Gastroesophageal sphincter (tissue), 4 donors: ENCODE data around the gene CPSF6. TPM values are rescaled to one million over a fixed set of nuclear protein-coding genes. Genes with fewer than 3 reads are reported as not detected.

Experiments used
- ATAC-seq: fragments of 150-250 bp; one replicate; pipeline ENCODE4 v1.9.1; 2016; ENCODE audit warnings: mild to moderate bottlenecking, moderate library complexity
- H3K27ac ChIP-seq, 4 donors: fragments of 200-600 bp; sonication (generic) in 3 of 4; 1 replicate in 3 of 4; 2 replicates in 1 of 4; pipeline ENCODE4 v1.5.1; 2016 to 2019
- H3K27me3 ChIP-seq: fragments of 200-600 bp; sonication (generic); one replicate; pipeline ENCODE4 v1.5.1; 2019
- H3K36me3 ChIP-seq, 2 donors: fragments of 200-600 bp; sonication (generic); one replicate each; pipeline ENCODE4 v1.5.1; 2019; ENCODE audit warnings: control low read depth in 1 of 2
- H3K4me1 ChIP-seq, 3 donors: fragments of 200-600 bp; sonication (generic); 1 replicate in 2 of 3; 2 replicates in 1 of 3; pipeline ENCODE4 v1.5.1; 2016 to 2019; ENCODE audit warnings: control low read depth in 2 of 3
- H3K4me3 ChIP-seq, 2 donors: fragments of 200-600 bp; sonication (generic); one replicate each; pipeline ENCODE4 v1.5.1; 2019; ENCODE audit warnings: mild to moderate bottlenecking in 1 of 2, moderate library complexity in 1 of 2
- H3K9me3 ChIP-seq, 3 donors: fragments of 200-600 bp; sonication (generic); one replicate each; pipeline ENCODE4 v1.5.1; 2017 to 2019; ENCODE audit warnings: control low read depth in 2 of 3
- EP300 ChIP-seq: sonication (generic); formaldehyde crosslinking; IDR thresholded peaks from one replicate; pipeline ENCODE4 v1.6.1; 2017; ENCODE audit warnings: antibody characterized with exemption, mild to moderate bottlenecking
- POLR2A ChIP-seq, 2 donors: fragments of 450-650 bp; IDR thresholded peaks; one replicate each; pipeline ENCODE4 v1.6.1; 2017; ENCODE audit warnings: antibody characterized with exemption in 2 of 2, mild to moderate bottlenecking in 2 of 2, moderate library complexity in 1 of 2
- POLR2AphosphoS5 ChIP-seq: sonication (generic); formaldehyde crosslinking; IDR thresholded peaks from one replicate; pipeline ENCODE4 v1.6.1; 2017; ENCODE audit warnings: antibody characterized with exemption
- WGBS, 2 donors: methylation state at CpG; one replicate each; pipeline ENCODE4 v1.1.5; 2018; ENCODE audit warnings: low coverage in 1 of 2; 5-methylcytosine and 5-hydroxymethylcytosine counted together
- total RNA-seq, 4 donors: library from RNA; depleted of rRNA; stranded (reverse); fragments of >200 nt; gene quantifications; one replicate each; pipeline ENCODE4 v1.1.0, GENCODE V29; 2016
- TF ChIP-seq, protein P1 (sequence below), 4 experiments: fragments of 200-600 bp in 2 of 4; fragments of 450-650 bp in 2 of 4; sonication (generic) in 1 of 4; IDR thresholded peaks; one replicate each; pipeline ENCODE4 v1.5.1; 2017 to 2019; ENCODE audit warnings: antibody characterized with exemption in 4 of 4, mild to moderate bottlenecking in 2 of 4, moderate library complexity in 2 of 4

Gene CPSF6
- total RNA-seq, 4 donors from 2014 or later, result 25.8 to 41.1 (median 29.9) TPM

DNA sequence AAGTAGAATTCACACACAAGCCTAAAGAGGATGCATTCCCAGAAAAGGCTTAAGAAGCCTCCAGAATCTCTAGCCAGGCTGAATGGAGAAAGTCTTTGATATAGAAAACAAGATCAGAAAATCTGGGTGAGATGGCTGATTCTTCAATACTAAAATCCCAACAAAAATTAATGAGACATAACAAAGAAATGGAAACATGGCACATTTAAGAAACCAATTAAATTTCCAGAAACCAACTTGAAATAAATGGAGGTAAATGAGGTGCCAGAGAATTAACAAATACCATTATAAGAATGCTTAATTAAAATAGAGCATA, 51.9 kb downstream of the CPSF6 start:
- H3K36me3 ChIP-seq, result no peaks in the 10 kb centered on the region
- H3K27me3 ChIP-seq, result peaks cover 54% of the 10 kb centered on the region
- H3K9me3 ChIP-seq, result no peaks in the 10 kb centered on the region
- H3K27ac ChIP-seq, result no peak overlapping the region
- peaks cover 0 to 5% (median 0%) of the 10 kb centered on the region in 3 donors for H3K4me1 ChIP-seq
- no peak for ATAC-seq
- TF ChIP-seq, protein P1, sequence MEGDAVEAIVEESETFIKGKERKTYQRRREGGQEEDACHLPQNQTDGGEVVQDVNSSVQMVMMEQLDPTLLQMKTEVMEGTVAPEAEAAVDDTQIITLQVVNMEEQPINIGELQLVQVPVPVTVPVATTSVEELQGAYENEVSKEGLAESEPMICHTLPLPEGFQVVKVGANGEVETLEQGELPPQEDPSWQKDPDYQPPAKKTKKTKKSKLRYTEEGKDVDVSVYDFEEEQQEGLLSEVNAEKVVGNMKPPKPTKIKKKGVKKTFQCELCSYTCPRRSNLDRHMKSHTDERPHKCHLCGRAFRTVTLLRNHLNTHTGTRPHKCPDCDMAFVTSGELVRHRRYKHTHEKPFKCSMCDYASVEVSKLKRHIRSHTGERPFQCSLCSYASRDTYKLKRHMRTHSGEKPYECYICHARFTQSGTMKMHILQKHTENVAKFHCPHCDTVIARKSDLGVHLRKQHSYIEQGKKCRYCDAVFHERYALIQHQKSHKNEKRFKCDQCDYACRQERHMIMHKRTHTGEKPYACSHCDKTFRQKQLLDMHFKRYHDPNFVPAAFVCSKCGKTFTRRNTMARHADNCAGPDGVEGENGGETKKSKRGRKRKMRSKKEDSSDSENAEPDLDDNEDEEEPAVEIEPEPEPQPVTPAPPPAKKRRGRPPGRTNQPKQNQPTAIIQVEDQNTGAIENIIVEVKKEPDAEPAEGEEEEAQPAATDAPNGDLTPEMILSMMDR (IDR thresholded peaks at IDR 0.05), result no peak
- TF ChIP-seq POLR2AphosphoS5 (no peak), EP300 (no peak), POLR2A (IDR thresholded peaks at IDR 0.05) (no peak)
- no peak overlapping the region for H3K4me3 ChIP-seq

DNA sequence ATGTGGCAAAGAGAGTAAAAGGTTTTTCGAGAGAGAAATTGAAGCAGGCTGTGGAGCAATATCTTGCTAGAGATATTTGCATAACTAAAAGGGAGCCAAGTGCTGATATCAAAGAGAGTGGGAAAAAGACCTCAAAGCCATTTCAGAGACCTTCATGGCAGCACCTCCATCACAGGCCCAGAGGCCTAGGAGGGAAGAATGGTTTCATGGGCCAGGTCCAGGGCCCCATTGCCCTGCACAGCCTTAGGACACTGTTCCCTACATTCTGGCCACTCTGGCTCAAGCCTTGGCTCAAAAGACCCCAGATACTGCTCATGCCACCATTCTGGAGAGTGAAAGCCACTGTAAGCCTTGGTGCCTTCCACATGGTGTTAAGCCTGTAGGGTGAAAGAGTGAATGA, 58.8 kb downstream of the CPSF6 start:
- TF ChIP-seq POLR2A (IDR thresholded peaks at IDR 0.05) (no peak), POLR2AphosphoS5 (no peak), EP300 (no peak)
- TF ChIP-seq, protein P1 (IDR thresholded peaks at IDR 0.05), result no peak
- H3K4me3 ChIP-seq, result no peak overlapping the region
- H3K36me3 ChIP-seq, result no peaks in the 10 kb centered on the region
- ATAC-seq, result no peak
- H3K9me3 ChIP-seq, result no peaks in the 10 kb centered on the region
- WGBS, 2 donors, result 88 to 100% methylated on average over 1 of the region's 1 CpG
- H3K27ac ChIP-seq, result no peak overlapping the region
- no peaks in the 10 kb centered on the region for H3K4me1 ChIP-seq
- peaks cover 9% of the 10 kb centered on the region for H3K27me3 ChIP-seq

DNA sequence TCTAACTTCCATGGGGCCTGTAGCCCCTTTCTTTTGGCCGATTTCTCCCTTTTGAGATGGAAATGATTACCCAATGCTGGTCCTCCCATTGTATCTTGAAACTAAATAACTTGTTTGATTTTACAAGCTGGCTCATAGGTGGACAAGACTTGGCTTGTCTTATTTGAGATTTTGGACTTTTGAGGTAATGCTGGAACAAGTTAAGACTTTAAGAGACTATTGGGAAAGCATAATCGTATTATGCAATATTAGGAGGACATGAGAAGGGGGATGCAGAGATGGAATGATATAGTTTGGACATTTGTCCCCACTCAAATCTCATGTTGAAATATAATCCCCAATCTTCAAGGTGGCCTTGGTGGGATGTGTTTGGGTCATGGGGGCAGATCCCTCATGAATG, 59.6 kb downstream of the CPSF6 start:
- WGBS, 2 donors, result 83 to 90% methylated on average over 2 of the region's 2 CpGs
- Histone ChIP-seq H3K27ac (no peak overlapping the region), H3K27me3 (peaks cover 5% of the 10 kb centered on the region), H3K36me3 (no peaks in the 10 kb centered on the region), H3K9me3 (peaks cover 0 to 2% (median 0%) of the 10 kb centered on the region in 3 donors), H3K4me1 (no peaks in the 10 kb centered on the region), H3K4me3 (no peak overlapping the region)
- TF ChIP-seq, protein P1 (IDR thresholded peaks at IDR 0.05), result no peak
- no peak for TF ChIP-seq POLR2A (IDR thresholded peaks at IDR 0.05)
- TF ChIP-seq EP300, result no peak
- TF ChIP-seq POLR2AphosphoS5, result no peak
- no peak for ATAC-seq

DNA sequence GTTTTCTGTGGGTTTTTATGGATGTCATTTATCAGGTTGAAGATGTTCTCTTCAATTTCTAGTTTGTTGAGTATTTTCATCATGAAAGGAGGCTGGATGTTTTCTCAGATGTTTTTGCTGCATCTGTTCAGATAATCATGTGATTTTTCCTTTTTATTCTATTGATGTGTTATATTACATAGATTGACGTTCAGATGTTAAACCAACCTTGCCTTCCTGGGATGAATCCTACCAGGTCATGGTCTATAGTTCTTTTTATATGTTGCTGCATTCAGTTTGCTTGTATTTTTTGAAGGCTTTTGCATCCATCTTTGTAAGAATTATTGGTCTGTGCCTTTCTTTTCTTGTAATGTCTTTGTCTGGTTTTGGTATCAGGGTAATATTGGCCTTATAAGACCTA, 64.9 kb downstream of the CPSF6 start:
- no peak for ATAC-seq
- WGBS, 2 donors, result 100% methylated on average over 1 of the region's 1 CpG
- Histone ChIP-seq H3K27me3 (no peaks in the 10 kb centered on the region), H3K27ac (no peak overlapping the region), H3K36me3 (no peaks in the 10 kb centered on the region), H3K4me3 (no peak overlapping the region), H3K9me3 (peaks cover 0 to 10% (median 0%) of the 10 kb centered on the region in 3 donors), H3K4me1 (no peaks in the 10 kb centered on the region)
- TF ChIP-seq POLR2AphosphoS5 (no peak), POLR2A (IDR thresholded peaks at IDR 0.05) (no peak), EP300 (no peak)
- TF ChIP-seq, protein P1 (IDR thresholded peaks at IDR 0.05), result no peak

DNA sequence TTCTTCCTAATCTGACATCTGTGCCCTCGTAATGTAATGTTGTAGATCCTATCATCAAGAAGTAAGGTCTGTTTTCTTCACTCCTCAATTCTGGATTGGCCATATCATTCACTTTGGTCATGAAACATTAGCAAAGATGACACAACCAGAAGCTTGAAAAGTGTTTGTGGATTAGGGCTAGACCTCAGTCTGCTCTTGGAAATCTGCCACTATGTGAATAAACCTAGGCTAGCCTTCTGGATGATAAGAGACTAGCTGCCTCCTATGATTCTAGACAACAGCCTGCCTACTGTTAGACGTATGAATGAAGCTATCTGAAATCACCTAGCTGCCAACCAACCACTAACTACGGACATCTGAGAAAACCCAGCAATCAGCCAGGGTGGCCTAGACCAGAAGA, 70.1 kb downstream of the CPSF6 start:
- no peak for TF ChIP-seq POLR2A (IDR thresholded peaks at IDR 0.05)
- TF ChIP-seq POLR2AphosphoS5, result no peak
- TF ChIP-seq, protein P1 (IDR thresholded peaks at IDR 0.05), result no peak
- TF ChIP-seq EP300, result no peak
- Histone ChIP-seq H3K27me3 (peaks cover 3% of the 10 kb centered on the region), H3K4me3 (no peak overlapping the region), H3K9me3 (peaks cover 0 to 15% (median 0%) of the 10 kb centered on the region in 3 donors), H3K4me1 (no peaks in the 10 kb centered on the region), H3K36me3 (no peaks in the 10 kb centered on the region), H3K27ac (no peak overlapping the region)
- 55 to 81% methylated on average over 3 of the region's 3 CpGs for WGBS, 2 donors
- ATAC-seq, result no peak
